HG03139 (cell line): ENCODE measurements around the gene SH2D7.
A peak's percentile ranks its signal among the peaks of the same experiment; 100 is the strongest.

Experiments
- ATAC-seq: cut with Tn5 transposase; IDR thresholded peaks from one replicate; pipeline ENCODE4 v1.9.1; 2021; ENCODE audit not compliant: unreplicated experiment

Gene SH2D7

GRCh38 chr15:78092261-78093041, at the start of gene SH2D7:
SH2D7 (plus strand) TSS chr15:78092561; CDS start chr15:78092585, 24 bp downstream.
- ATAC-seq: no peak

GRCh38 chr15:78044407-78045155, 47.8 kb upstream of the SH2D7 start:
- ATAC-seq: no peak

- no peak for ATAC-seq
Measured at GRCh38 chr15:78045189-78045588, 47.2 kb upstream of the SH2D7 start.

- ATAC-seq: no peak
Measured at GRCh38 chr15:78046796-78047341, 45.5 kb upstream of the SH2D7 start.

GRCh38 chr15:78047761-78048627, 44.4 kb upstream of the SH2D7 start:
- no peak for ATAC-seq

GRCh38 chr15:78048628-78048920, 43.8 kb upstream of the SH2D7 start:
- no peak for ATAC-seq

- peak; percentile 59 for ATAC-seq
Measured at GRCh38 chr15:78049691-78050440, 42.5 kb upstream of the SH2D7 start.

- ATAC-seq: peak; percentile 24
Measured at GRCh38 chr15:78050441-78050809, 41.9 kb upstream of the SH2D7 start.

- no peak for ATAC-seq
Measured at GRCh38 chr15:78050826-78051225, 41.5 kb upstream of the SH2D7 start.

- ATAC-seq: no peak
Measured at GRCh38 chr15:78051596-78051995, 40.8 kb upstream of the SH2D7 start.

- no peak for ATAC-seq
Measured at GRCh38 chr15:78052001-78052401, 40.4 kb upstream of the SH2D7 start.

GRCh38 chr15:78052545-78052944, 39.8 kb upstream of the SH2D7 start:
- ATAC-seq: no peak

GRCh38 chr15:78054518-78054917, 37.8 kb upstream of the SH2D7 start:
- no peak for ATAC-seq

- ATAC-seq: no peak
Measured at GRCh38 chr15:78054966-78055365, 37.4 kb upstream of the SH2D7 start.

- no peak for ATAC-seq
Measured at GRCh38 chr15:78055919-78056713, 36.2 kb upstream of the SH2D7 start.

- ATAC-seq: no peak
Measured at GRCh38 chr15:78056714-78057269, 35.6 kb upstream of the SH2D7 start.

- ATAC-seq: no peak
Measured at GRCh38 chr15:78057803-78058202, 34.6 kb upstream of the SH2D7 start.

GRCh38 chr15:78058401-78058935, 33.9 kb upstream of the SH2D7 start:
- no peak for ATAC-seq

- no peak for ATAC-seq
Measured at GRCh38 chr15:78059110-78059839, 33.1 kb upstream of the SH2D7 start.
